CD4-positive, alpha-beta T cell treated with Interleukin-17A for 4 hours (primary cell): Measurements from ENCODE around the gene PCDHGA11.
"Not testable (repeated sequence)": the region's sequence is repeated elsewhere in the genome, so short reads cannot be mapped to it uniquely, and the experiment has no call there.

Experiments used
- DNase-seq: peaks from one replicate; pipeline ENCODE4 v3.0.0-alpha.2; 2020; ENCODE audit warnings: mixed read lengths

Gene PCDHGA11

GRCh38 chr5:141399555-141400258 lies 21.1 kb upstream of the PCDHGA11 start:
- no peak for DNase-seq

DNA sequence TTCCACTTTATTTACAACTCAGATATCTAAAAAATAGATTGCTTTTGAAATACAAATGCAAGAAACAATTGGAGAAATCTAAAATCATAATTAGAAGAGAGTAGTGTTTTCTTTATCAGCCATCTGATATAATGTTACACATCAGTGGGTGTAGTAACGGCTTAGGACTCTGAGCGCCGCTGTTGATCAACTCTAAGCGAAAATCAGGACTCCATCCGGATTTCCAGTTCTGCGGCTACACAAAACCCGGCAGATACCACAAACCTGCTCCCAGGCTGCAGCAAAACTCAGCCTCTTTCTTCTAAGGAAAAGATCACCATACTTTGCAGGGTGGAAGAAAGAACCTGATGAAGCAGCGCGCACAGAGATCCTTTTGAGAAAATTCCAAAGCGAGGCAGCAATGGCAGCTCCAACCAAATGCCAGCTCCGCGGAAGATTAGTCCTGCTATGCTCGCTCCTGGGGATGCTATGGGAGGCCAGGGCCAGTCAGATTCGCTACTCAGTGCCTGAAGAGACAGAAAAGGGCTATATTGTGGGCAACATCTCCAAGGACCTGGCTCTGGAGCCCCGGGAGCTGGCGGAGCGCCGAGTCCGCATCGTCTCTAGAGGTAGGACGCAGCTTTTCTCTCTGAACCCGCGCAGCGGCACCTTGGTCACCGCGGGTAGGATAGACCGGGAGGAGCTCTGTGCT lies 18.2 kb upstream of the PCDHGA11 start, which contains the start of gene PCDHGA9:
Gene PCDHGA9, plus strand, starts transcription at position 226 of the 691 bp plus-strand sequence. Its CDS starts 175 bp downstream, at position 401.
- DNase-seq = no peak

- DNase-seq = no peak
These were observed 17.5 kb upstream of the PCDHGA11 start for GRCh38 chr5:141403387-141403786.

DNA sequence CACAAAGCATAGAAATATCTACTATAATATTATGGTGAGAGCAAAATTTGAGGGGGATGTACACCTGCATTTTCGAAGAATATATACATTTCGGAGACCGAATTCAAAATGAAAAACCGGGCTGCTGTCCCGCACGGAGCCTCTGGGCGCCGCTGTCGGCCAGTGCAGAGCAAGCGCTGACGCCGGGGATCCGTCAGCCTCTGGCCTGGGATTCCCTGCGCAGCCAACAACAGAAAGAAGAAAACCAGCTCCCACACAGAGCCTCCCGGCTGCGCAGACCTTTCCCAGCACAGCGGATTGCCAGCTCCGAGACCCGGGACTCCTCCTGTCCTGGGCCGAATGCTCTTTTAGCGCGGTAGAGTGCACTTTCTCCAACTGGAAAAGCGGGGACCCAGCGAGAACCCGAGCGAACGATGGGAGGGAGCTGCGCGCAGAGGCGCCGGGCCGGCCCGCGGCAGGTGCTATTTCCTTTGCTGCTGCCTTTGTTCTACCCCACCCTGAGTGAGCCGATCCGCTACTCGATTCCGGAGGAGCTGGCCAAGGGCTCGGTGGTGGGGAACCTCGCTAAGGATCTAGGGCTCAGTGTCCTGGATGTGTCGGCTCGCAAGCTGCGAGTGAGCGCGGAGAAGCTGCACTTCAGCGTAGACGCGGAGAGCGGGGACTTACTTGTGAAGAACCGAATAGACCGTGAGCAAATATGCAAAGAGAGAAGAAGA lies 12.9 kb upstream of the PCDHGA11 start, which contains the start of gene PCDHGB6:
Gene PCDHGB6, plus strand, starts transcription at position 232 of the 716 bp plus-strand sequence. Its CDS starts 182 bp downstream, at position 414.
- peak; percentile 47 for DNase-seq

DNA sequence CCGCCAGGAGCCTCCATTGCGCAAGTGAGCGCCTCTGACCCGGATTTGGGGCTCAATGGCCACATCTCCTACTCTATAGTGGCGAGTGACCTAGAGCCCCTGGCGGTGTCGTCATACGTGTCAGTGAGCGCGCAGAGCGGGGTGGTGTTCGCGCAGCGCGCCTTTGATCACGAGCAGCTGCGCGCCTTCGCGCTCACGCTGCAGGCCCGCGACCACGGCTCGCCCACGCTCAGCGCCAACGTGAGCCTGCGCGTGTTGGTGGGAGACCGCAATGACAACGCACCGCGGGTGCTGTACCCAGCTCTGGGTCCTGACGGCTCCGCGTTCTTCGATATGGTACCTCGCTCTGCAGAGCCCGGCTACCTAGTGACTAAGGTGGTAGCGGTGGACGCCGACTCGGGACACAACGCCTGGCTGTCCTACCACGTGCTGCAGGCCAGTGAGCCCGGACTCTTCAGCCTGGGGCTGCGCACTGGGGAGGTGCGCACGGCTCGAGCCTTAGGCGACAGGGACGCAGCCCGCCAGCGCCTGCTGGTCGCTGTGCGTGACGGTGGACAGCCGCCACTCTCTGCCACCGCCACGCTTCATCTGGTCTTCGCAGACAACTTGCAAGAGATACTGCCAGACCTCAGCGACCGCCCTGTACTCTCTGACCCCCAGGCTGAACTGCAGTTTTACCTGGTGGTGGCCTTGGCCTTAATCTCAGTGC lies 11.1 kb upstream of the PCDHGA11 start:
- DNase-seq = no peak

DNA sequence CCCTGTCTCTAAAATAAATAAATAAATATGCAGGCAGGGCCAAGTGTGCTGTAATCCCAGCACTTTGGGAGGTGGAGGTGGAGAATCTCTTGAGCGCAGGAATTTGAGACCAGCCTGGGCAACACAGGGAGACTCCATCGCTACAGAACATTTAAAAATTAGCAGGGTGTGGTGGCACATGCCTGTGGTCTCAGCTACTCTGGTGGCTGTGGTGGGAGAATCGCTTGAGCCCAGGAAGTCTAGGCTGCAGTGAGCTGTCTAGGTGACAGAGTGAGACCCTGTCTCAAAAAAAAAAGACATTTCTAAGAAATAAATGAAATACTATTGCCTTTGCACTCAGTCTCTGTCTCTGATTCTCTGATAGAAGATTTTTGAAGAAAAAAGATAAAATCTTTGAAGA lies 9.3 kb upstream of the PCDHGA11 start:
- no peak for DNase-seq

- DNase-seq = peak; percentile 63
These were observed 7.9 kb upstream of the PCDHGA11 start, which contains the start of gene PCDHGA10 for GRCh38 chr5:141412854-141413539. Gene PCDHGA10 (plus strand): TSS chr5:141412987. CDS start chr5:141413176, 189 bp downstream.

GRCh38 chr5:141413540-141414069 lies 7.2 kb upstream of the PCDHGA11 start:
- no peak for DNase-seq

DNA sequence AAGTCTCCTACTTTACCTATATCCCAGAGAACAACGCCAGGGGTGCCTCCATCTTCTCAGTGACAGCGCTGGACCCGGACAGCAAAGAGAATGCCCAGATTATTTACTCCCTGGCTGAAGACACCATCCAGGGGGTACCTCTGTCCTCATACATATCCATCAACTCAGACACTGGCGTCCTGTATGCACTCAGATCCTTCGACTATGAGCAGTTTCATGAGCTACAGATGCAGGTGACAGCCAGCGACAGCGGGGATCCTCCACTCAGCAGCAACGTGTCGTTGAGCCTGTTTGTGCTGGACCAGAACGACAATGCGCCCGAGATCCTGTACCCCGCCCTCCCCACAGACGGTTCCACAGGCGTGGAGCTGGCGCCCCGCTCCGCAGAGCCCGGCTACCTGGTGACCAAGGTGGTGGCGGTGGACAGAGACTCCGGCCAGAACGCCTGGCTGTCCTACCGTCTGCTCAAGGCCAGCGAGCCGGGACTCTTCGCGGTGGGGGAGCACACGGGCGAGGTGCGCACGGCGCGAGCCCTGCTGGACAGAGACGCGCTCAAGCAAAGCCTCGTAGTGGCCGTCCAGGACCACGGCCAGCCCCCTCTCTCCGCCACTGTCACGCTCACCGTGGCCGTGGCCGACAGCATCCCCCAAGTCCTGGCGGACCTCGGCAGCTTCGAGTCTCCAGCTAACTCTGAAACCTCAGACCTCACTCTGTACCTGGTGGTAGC lies 6.1 kb upstream of the PCDHGA11 start:
- not testable (repeated sequence) for DNase-seq

DNA sequence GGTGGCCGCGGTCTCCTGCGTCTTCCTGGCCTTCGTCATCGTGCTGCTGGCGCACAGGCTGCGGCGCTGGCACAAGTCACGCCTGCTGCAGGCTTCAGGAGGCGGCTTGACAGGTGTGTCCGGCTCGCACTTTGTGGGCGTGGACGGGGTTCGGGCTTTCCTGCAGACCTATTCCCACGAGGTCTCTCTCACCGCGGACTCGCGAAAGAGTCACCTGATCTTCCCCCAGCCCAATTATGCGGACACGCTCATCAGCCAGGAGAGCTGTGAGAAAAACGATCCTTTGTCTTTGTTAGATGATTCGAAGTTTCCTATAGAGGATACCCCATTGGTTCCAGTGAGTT lies 5.6 kb upstream of the PCDHGA11 start:
- not testable (repeated sequence) for DNase-seq

DNA sequence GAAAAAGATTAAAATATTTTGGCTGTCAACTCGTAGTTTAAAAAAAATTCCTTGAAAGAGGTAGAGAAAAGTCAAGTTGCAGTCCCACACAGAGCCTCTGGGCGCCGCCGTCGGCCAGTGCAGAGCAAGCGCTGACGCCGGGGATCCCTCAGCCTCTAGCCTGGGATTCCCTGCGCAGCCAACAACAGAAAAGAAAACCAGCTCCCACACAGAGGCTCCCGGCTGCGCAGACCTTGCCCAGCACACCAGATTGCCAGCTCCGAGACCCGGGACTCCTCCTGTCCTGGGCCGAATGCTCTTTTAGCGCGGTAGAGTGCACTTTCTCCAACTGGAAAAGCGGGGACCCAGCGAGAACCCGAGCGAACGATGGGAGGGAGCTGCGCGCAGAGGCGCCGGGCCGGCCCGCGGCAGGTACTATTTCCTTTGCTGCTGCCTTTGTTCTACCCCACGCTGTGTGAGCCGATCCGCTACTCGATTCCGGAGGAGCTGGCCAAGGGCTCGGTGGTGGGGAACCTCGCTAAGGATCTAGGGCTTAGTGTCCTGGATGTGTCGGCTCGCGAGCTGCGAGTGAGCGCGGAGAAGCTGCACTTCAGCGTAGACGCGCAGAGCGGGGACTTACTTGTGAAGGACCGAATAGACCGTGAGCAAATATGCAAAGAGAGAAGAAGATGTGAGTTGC lies 3.2 kb upstream of the PCDHGA11 start, which contains the start of gene PCDHGB7:
Gene PCDHGB7, plus strand, starts transcription at position 184 of the 679 bp plus-strand sequence. Its CDS starts 183 bp downstream, at position 367.
- DNase-seq = peak; percentile 53

DNA sequence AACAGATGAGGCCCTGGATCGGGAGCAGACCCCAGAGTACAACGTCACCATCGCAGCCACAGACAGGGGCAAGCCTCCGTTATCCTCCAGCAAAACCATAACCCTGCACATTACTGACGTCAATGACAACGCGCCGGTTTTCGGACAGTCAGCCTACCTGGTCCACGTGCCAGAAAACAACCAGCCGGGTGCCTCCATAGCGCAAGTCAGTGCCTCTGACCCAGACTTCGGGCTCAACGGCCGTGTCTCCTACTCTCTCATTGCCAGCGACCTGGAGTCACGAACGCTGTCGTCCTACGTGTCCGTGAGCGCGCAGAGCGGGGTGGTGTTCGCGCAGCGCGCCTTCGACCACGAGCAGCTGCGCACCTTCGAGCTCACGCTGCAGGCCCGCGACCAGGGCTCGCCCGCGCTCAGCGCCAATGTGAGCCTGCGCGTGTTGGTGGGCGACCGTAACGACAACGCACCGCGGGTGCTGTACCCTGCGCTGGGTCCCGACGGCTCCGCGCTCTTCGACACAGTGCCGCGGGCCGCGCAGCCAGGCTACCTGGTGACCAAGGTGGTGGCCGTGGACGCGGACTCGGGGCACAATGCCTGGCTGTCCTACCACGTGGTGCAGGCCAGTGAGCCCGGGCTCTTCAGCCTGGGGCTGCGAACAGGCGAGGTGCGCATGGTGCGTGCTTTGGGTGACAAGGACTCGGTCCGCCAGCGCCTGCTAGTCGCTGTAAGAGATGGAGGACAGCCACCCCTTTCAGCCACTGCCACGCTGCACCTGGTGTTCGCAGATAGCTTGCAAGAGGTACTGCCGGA lies 1.6 kb upstream of the PCDHGA11 start:
- no peak for DNase-seq

DNA sequence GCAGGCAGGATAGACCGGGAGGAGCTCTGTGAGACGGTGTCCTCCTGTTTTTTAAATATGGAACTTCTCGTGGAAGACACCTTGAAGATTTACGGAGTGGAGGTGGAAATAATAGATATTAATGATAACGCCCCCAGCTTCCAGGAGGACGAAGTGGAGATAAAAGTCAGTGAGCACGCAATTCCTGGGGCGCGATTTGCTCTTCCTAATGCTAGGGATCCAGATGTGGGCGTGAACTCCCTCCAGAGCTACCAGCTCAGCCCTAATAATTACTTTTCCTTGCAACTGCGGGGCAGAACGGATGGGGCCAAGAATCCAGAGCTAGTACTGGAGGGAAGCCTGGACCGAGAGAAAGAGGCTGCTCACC lies 621 bp downstream of the PCDHGA11 start:
- DNase-seq = no peak

GRCh38 chr5:141422742-141423291 lies 2.0 kb downstream of the PCDHGA11 start:
- no peak for DNase-seq

DNA sequence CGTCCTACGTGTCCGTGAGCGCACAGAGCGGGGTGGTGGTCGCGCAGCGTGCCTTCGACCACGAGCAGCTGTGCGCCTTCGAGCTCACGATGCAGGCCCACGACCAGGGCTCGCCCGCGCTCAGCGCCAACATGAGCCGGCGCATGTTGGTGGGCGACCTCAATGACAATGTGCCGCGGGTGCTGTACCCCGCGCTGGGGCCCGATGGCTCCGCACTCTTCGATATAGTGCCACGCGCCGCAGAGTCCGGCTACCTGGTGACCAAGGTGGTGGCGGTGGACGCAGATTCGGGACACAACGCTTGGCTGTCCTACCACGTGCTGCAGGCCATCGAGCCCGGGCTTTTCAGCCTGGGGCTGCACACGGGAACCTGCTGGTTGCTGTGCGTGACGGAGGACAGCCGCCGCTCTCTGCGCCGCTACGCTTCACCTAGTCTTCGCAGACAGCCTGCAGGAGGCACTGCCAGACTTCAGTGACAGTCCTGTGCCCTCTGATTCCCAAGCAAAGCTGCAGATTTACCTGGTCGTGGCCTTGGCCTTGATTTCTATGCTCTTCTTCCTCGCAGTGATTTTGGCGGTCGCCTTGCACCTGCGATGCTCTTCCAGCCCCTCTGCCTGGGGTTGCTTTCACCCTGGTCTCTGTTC lies 7.1 kb downstream of the PCDHGA11 start:
- DNase-seq = no peak

- no peak for DNase-seq
These were observed 9.7 kb downstream of the PCDHGA11 start, which contains the start of gene PCDHGA12 for GRCh38 chr5:141430332-141431113. Gene PCDHGA12 (plus strand): TSS chr5:141430507. CDS start chr5:141430760, 253 bp downstream.

GRCh38 chr5:141431286-141431685 lies 10.4 kb downstream of the PCDHGA11 start:
- DNase-seq = no peak

GRCh38 chr5:141432308-141432707 lies 11.5 kb downstream of the PCDHGA11 start:
- DNase-seq = not testable (repeated sequence)
